ENCODE measurements around the gene IFNA2.

IFNA2 gene

DNA sequence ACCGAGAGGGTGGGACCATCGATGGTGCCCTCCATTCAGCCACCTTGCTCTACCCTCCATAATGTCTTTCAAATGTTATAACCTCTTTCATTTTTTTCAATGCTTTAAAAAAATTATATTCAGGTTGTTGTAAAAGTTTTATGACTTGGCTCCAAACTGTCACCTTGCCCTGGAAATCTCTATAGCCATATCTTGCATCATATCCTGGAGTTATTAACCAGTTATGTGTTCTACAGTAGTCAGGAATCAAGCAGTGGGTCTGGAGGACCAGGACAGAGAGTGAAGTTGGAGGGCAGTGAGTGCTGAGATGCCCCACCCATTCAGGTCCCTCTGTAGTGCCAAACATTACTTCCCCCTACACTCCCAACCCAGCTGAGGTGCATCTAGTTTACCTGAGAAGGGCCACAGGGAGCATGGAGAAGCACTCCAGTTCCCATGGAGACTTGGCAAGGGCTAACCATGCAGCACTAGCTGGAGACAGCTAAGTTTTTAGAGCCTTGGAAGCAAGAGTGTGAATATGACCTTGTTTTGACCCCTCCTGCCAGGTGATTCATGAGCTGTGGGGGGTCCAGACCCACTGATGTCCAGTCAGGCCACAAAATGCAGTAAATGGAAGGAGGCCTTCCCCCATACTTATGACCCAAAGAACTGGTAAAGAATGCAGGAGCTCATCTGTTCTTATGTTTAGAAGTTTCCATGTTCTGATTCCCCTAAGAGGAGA lies 29.2 kb upstream of the IFNA2 start:
- Histone ChIP-seq H3K27me3 (ENCODE audit: insufficient read depth, poor library complexity, severe bottlenecking) (no peaks in the 10 kb centered on the region), H3K27ac (replicated peaks) (no peak overlapping the region), H3K4me3 (replicated peaks; ENCODE audit: insufficient read depth, low read length) (no peak overlapping the region)
- no peak for DNase-seq (ENCODE audit: low read depth in 1 of 2, low spot score in 1 of 2)
- no peak for TF ChIP-seq POLR2AphosphoS5 (IDR thresholded peaks at IDR 0.05; ENCODE audit: low read depth)
- TF ChIP-seq, protein P1, sequence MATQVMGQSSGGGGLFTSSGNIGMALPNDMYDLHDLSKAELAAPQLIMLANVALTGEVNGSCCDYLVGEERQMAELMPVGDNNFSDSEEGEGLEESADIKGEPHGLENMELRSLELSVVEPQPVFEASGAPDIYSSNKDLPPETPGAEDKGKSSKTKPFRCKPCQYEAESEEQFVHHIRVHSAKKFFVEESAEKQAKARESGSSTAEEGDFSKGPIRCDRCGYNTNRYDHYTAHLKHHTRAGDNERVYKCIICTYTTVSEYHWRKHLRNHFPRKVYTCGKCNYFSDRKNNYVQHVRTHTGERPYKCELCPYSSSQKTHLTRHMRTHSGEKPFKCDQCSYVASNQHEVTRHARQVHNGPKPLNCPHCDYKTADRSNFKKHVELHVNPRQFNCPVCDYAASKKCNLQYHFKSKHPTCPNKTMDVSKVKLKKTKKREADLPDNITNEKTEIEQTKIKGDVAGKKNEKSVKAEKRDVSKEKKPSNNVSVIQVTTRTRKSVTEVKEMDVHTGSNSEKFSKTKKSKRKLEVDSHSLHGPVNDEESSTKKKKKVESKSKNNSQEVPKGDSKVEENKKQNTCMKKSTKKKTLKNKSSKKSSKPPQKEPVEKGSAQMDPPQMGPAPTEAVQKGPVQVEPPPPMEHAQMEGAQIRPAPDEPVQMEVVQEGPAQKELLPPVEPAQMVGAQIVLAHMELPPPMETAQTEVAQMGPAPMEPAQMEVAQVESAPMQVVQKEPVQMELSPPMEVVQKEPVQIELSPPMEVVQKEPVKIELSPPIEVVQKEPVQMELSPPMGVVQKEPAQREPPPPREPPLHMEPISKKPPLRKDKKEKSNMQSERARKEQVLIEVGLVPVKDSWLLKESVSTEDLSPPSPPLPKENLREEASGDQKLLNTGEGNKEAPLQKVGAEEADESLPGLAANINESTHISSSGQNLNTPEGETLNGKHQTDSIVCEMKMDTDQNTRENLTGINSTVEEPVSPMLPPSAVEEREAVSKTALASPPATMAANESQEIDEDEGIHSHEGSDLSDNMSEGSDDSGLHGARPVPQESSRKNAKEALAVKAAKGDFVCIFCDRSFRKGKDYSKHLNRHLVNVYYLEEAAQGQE (IDR thresholded peaks at IDR 0.05; ENCODE audit: insufficient replicate concordance, low read depth) = no peak
- TF ChIP-seq GABPA (IDR thresholded peaks at IDR 0.05; ENCODE audit: low read depth) = no peak
- TF ChIP-seq SPI1 (IDR thresholded peaks at IDR 0.05; ENCODE audit: borderline replicate concordance, low read depth) = no peak
- TF ChIP-seq, protein P2, sequence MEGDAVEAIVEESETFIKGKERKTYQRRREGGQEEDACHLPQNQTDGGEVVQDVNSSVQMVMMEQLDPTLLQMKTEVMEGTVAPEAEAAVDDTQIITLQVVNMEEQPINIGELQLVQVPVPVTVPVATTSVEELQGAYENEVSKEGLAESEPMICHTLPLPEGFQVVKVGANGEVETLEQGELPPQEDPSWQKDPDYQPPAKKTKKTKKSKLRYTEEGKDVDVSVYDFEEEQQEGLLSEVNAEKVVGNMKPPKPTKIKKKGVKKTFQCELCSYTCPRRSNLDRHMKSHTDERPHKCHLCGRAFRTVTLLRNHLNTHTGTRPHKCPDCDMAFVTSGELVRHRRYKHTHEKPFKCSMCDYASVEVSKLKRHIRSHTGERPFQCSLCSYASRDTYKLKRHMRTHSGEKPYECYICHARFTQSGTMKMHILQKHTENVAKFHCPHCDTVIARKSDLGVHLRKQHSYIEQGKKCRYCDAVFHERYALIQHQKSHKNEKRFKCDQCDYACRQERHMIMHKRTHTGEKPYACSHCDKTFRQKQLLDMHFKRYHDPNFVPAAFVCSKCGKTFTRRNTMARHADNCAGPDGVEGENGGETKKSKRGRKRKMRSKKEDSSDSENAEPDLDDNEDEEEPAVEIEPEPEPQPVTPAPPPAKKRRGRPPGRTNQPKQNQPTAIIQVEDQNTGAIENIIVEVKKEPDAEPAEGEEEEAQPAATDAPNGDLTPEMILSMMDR (IDR thresholded peaks at IDR 0.05; ENCODE audit: insufficient read depth, low read length) = no peak

DNA sequence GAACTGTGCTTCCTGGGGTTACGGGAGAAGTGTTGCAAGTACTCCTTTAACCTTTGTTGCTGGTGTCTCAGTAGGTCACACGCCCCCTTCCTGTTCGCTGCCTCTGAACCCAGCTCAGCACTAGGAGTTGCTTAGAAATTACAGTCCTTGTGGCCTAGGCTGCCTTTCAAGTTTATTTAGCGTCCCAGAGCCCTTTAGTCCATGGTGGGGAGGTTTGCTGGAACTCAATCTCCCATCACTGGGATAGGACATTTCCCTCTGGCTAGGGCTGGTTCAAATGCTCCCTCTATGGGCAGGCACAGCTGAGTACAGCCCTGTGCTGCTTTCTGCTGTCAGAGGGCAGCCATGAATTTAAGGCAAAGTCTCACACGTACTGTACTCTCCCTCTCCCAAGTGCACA lies 28.4 kb upstream of the IFNA2 start:
- TF ChIP-seq SPI1 (IDR thresholded peaks at IDR 0.05; ENCODE audit: borderline replicate concordance, low read depth) (no peak), POLR2AphosphoS5 (IDR thresholded peaks at IDR 0.05; ENCODE audit: low read depth) (no peak), GABPA (IDR thresholded peaks at IDR 0.05; ENCODE audit: low read depth) (no peak)
- TF ChIP-seq, protein P1 (IDR thresholded peaks at IDR 0.05; ENCODE audit: insufficient replicate concordance, low read depth) = no peak
- TF ChIP-seq, protein P2 (IDR thresholded peaks at IDR 0.05; ENCODE audit: insufficient read depth, low read length) = no peak
- no peak overlapping the region for H3K27ac ChIP-seq (replicated peaks)
- no peak for DNase-seq (ENCODE audit: low read depth in 1 of 2, low spot score in 1 of 2)
- no peaks in the 10 kb centered on the region for H3K27me3 ChIP-seq (ENCODE audit: insufficient read depth, poor library complexity, severe bottlenecking)
- no peak overlapping the region for H3K4me3 ChIP-seq (replicated peaks; ENCODE audit: insufficient read depth, low read length)

DNA sequence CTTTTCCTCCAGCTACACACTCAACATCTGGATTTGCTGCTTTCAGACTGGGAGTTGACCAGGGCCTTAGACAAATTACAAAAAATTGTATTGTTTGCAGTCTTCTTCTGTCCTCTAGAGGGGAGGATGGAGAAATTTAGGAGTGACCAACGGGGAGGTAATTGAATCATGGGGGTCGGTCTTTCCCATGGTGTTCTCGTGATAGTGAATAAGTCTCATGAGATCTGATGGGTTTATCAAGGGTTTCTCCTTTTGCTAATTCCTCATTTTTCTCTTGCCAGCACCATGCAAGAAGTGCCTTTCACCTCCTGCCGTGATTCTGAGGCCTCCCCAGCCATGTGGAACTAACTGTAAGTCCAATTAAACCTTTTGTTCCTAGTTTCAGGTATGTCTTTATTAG lies 28.0 kb upstream of the IFNA2 start:
- no peaks in the 10 kb centered on the region for H3K27me3 ChIP-seq (ENCODE audit: insufficient read depth, poor library complexity, severe bottlenecking)
- no peak overlapping the region for H3K4me3 ChIP-seq (replicated peaks; ENCODE audit: insufficient read depth, low read length)
- no peak overlapping the region for H3K27ac ChIP-seq (replicated peaks)
- no peak for DNase-seq (ENCODE audit: low read depth in 1 of 2, low spot score in 1 of 2)
- TF ChIP-seq POLR2AphosphoS5 (IDR thresholded peaks at IDR 0.05; ENCODE audit: low read depth) (no peak), GABPA (IDR thresholded peaks at IDR 0.05; ENCODE audit: low read depth) (no peak), SPI1 (IDR thresholded peaks at IDR 0.05; ENCODE audit: borderline replicate concordance, low read depth) (no peak)
- TF ChIP-seq, protein P1 (IDR thresholded peaks at IDR 0.05; ENCODE audit: insufficient replicate concordance, low read depth) = no peak
- TF ChIP-seq, protein P2 (IDR thresholded peaks at IDR 0.05; ENCODE audit: insufficient read depth, low read length) = no peak

Data from HL-60 (cell line).